Measurements from ENCODE around the gene HAS3.
A peak's percentile ranks its signal among the peaks of the same experiment; 100 is the strongest.

HAS3 gene

DNA sequence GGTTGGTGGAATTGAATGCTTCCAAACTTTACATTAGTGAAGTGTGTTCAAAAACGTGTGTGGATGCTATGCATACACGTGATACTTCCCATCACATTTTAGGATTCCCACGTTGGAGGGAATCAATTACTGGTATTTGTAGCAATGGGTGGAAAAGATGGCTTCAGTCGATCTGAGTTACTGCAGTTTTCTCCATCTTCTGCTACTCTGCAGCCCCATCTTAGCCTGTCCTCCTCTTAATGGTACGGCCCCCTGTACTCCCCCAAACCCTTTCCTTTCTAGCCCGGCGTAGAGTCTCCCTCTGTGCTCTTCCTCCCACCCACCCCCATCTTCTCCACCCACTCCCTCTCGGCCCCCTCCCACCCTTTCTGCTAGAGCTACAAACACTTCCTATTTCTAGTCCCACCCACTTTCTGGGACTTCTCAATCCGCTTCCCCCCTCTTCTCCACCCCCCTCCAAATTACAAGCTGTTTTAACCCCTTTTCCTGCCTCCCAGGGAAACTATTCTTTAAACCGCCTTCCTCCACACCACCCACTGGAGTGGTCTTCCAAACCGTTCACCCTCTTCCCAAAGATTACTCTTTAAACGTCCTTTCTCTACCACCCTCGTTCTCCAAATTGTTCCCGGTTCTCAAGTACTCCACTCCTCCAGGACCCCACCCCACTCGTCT lies 25.9 kb downstream of the HAS3 start:
- Histone ChIP-seq H3K27ac (ENCODE audit: low read depth, low read length) (peak overlapping the region; percentile 77), H3F3A (ENCODE audit: control insufficient read depth, insufficient read depth) (peaks cover 10% of the 10 kb centered on the region), H4K20me1 (ENCODE audit: control insufficient read depth, insufficient read depth, low read depth, low read length) (peaks cover 18% of the 10 kb centered on the region), H3K4me1 (ENCODE audit: control insufficient read depth, low read length) (peaks cover 31% of the 10 kb centered on the region), H3K4me2 (ENCODE audit: low read length) (peak overlapping the region; percentile 69), H3K9me3 (ENCODE audit: control insufficient read depth, insufficient read depth, low read length) (no peaks in the 10 kb centered on the region), H3K9me2 (replicated peaks; ENCODE audit: control insufficient read depth, low read length) (no peaks in the 10 kb centered on the region), H3K79me2 (ENCODE audit: control insufficient read depth, low read length) (peaks cover 94% of the 10 kb centered on the region), H3K36me3 (ENCODE audit: control insufficient read depth, low read length) (peaks cover 75% of the 10 kb centered on the region), H3K27me3 (ENCODE audit: control insufficient read depth, low read length) (no peaks in the 10 kb centered on the region), H3K4me3 (ENCODE audit: low read length) (peak overlapping the region; percentile 81)
- TF ChIP-seq, protein P1, sequence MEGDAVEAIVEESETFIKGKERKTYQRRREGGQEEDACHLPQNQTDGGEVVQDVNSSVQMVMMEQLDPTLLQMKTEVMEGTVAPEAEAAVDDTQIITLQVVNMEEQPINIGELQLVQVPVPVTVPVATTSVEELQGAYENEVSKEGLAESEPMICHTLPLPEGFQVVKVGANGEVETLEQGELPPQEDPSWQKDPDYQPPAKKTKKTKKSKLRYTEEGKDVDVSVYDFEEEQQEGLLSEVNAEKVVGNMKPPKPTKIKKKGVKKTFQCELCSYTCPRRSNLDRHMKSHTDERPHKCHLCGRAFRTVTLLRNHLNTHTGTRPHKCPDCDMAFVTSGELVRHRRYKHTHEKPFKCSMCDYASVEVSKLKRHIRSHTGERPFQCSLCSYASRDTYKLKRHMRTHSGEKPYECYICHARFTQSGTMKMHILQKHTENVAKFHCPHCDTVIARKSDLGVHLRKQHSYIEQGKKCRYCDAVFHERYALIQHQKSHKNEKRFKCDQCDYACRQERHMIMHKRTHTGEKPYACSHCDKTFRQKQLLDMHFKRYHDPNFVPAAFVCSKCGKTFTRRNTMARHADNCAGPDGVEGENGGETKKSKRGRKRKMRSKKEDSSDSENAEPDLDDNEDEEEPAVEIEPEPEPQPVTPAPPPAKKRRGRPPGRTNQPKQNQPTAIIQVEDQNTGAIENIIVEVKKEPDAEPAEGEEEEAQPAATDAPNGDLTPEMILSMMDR (IDR thresholded peaks at IDR 0.05; ENCODE audit: low read depth, low read length, poor library complexity, severe bottlenecking), result no peak
- no peak for TF ChIP-seq EZH2phosphoT487 (IDR thresholded peaks at IDR 0.05; ENCODE audit: borderline replicate concordance, low read length)

DNA sequence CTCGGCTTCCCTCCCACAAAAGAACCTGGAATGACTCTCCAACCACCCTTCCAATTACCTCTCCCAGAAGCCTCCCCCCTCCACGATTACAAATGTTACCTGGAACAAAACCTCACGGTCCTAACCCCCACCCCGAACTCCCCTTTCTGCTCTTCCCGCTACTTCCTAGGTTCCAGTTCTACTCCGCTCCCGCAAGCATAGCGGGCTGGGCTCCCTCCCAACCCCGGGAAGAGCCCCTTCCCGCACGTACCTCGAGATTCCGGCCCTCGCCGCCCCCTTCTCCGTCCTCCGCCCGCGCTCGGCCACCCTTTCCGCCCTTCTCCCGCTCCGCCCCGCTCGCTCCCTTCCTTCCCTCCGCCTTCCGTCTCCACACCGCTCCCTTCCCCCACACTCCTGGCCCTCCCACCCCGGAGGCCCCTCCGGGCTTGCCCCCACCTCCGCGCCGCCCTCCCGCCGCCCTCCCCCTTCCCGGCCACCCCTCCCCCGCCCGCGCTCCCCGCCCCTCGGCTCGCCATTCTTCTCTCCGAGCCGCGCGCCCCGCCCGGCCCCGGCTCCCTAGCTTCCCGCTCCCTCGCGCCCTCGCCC lies 26.5 kb downstream of the HAS3 start:
- TF ChIP-seq EZH2phosphoT487 (IDR thresholded peaks at IDR 0.05; ENCODE audit: borderline replicate concordance, low read length), result no peak
- TF ChIP-seq, protein P1 (IDR thresholded peaks at IDR 0.05; ENCODE audit: low read depth, low read length, poor library complexity, severe bottlenecking), result no peak
- no peaks in the 10 kb centered on the region for H3K9me3 ChIP-seq (ENCODE audit: control insufficient read depth, insufficient read depth, low read length)
- H3K27ac ChIP-seq (ENCODE audit: low read depth, low read length), result peak overlapping the region; percentile 77
- no peaks in the 10 kb centered on the region for H3K27me3 ChIP-seq (ENCODE audit: control insufficient read depth, low read length)
- H3K79me2 ChIP-seq (ENCODE audit: control insufficient read depth, low read length), result peaks cover 94% of the 10 kb centered on the region
- H3K4me3 ChIP-seq (ENCODE audit: low read length), result peak overlapping the region; percentile 81
- peaks cover 18% of the 10 kb centered on the region for H4K20me1 ChIP-seq (ENCODE audit: control insufficient read depth, insufficient read depth, low read depth, low read length)
- H3F3A ChIP-seq (ENCODE audit: control insufficient read depth, insufficient read depth), result peaks cover 10% of the 10 kb centered on the region
- peak overlapping the region; percentile 83 for H3K4me2 ChIP-seq (ENCODE audit: low read length)
- H3K4me1 ChIP-seq (ENCODE audit: control insufficient read depth, low read length), result peaks cover 31% of the 10 kb centered on the region
- H3K9me2 ChIP-seq (replicated peaks; ENCODE audit: control insufficient read depth, low read length), result no peaks in the 10 kb centered on the region
- H3K36me3 ChIP-seq (ENCODE audit: control insufficient read depth, low read length), result peaks cover 77% of the 10 kb centered on the region

DNA sequence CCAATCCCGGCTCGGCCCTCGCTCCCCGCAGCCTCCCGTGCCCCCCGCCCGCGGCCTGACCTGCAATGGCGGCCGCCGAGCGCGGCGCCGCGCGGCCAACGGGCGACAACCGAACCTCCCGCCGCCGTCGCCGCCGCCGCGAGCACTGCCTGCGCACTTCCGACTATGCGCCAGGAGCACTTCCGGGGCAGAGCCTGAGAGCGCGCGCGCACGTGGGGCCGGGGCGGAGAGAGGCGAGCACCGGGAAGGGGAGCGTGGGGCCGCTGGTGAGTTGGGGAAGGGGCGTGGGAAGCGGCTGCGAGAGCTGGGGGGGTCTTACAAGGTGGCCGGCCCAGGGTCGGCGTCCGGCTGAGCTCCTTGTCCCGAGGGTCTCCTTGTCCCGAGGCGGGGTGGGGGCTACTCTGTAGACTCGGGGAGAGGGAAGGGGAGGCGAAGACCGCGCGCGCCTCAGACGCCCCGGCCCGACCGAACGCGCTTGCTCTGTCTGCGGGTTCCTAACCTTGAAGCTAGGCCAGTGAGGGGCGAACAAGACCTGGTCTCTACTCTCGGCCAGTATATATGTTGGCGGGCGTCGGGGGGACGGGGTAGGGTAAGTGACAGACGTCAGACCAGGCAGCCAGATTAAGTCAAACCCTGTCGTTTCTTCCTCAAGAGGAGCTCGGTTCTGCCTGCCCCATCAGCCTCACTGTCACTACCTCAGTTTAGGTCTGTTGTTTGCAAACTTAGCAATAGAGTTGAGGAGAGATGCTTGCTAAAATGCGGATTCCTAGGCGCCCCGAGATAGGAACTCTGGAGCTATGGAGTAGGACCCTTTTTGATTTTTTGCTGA lies 27.2 kb downstream of the HAS3 start, which contains the start of the genes CHTF8 and UTP4:
CHTF8 (minus strand) TSS at position 165 of the 829 bp plus-strand sequence. CDS start 11,130 bp downstream, outside the sequence.
UTP4 (plus strand) TSS at position 226 of the 829 bp plus-strand sequence. CDS start 811 bp downstream, outside the sequence.
- Histone ChIP-seq H3K79me2 (ENCODE audit: control insufficient read depth, low read length) (peaks cover 96% of the 10 kb centered on the region), H3K36me3 (ENCODE audit: control insufficient read depth, low read length) (peaks cover 84% of the 10 kb centered on the region), H3K27me3 (ENCODE audit: control insufficient read depth, low read length) (no peaks in the 10 kb centered on the region), H3K9me3 (ENCODE audit: control insufficient read depth, insufficient read depth, low read length) (no peaks in the 10 kb centered on the region), H3K4me1 (ENCODE audit: control insufficient read depth, low read length) (peaks cover 31% of the 10 kb centered on the region), H3K27ac (ENCODE audit: low read depth, low read length) (peak within 1 kb of the TSS; percentile 77), H3K4me2 (ENCODE audit: low read length) (peak within 1 kb of the TSS; percentile 83), H3F3A (ENCODE audit: control insufficient read depth, insufficient read depth) (peaks cover 10% of the 10 kb centered on the region), H3K9me2 (replicated peaks; ENCODE audit: control insufficient read depth, low read length) (no peaks in the 10 kb centered on the region), H4K20me1 (ENCODE audit: control insufficient read depth, insufficient read depth, low read depth, low read length) (peaks cover 22% of the 10 kb centered on the region), H3K4me3 (ENCODE audit: low read length) (peak within 1 kb of the TSS; percentile 81)
- TF ChIP-seq, protein P1 (IDR thresholded peaks at IDR 0.05; ENCODE audit: low read depth, low read length, poor library complexity, severe bottlenecking), result no peak
- TF ChIP-seq EZH2phosphoT487 (IDR thresholded peaks at IDR 0.05; ENCODE audit: borderline replicate concordance, low read length), result no peak
